Heart left ventricle (tissue), 16 donors: ENCODE data around the gene SMG7. TPM values are rescaled to one million over a fixed set of nuclear protein-coding genes. Genes with fewer than 3 reads are reported as not detected.

Experiments used
- ATAC-seq, 4 donors: fragments of 200-7000 bp; cut with Tn5 transposase; one replicate each; pipeline ENCODE4 v1.9.1; 2020 to 2022; ENCODE audit warnings: moderate library complexity in 4 of 4, mild to moderate bottlenecking in 3 of 4, moderate number of reproducible peaks in 1 of 4
- DNase-seq, 5 donors: peaks; one replicate each; pipeline ENCODE4 v3.0.0-alpha.2; 2020
- H3K27ac ChIP-seq, 12 donors: fragments of 200-600 bp; sonication (generic) in 4 of 12; one replicate each; pipeline versions ENCODE4 v1.5.0 to v1.8.0; 2016 to 2022; ENCODE audit warnings: mild to moderate bottlenecking in 2 of 12
- H3K27me3 ChIP-seq, 9 donors: fragments of 200-600 bp; sonication (generic) in 2 of 9; one replicate each; pipeline versions ENCODE4 v1.5.1 to v1.8.0; 2016 to 2022; ENCODE audit warnings: mild to moderate bottlenecking in 3 of 9
- H3K36me3 ChIP-seq, 9 donors: fragments of 200-600 bp; sonication (generic) in 2 of 9; one replicate each; pipeline versions ENCODE4 v1.5.0 to v1.8.0; 2018 to 2022; ENCODE audit warnings: mild to moderate bottlenecking in 2 of 9
- H3K4me1 ChIP-seq, 12 donors: fragments of 200-600 bp; sonication (generic) in 4 of 12; one replicate each; pipeline versions ENCODE4 v1.5.0 to v1.8.0; 2016 to 2022; ENCODE audit warnings: mild to moderate bottlenecking in 3 of 12
- H3K4me3 ChIP-seq, 12 donors: fragments of 200-600 bp; sonication (generic) in 4 of 12; one replicate each; pipeline versions ENCODE4 v1.5.0 to v1.8.0; 2017 to 2022; ENCODE audit warnings: mild to moderate bottlenecking in 9 of 12, moderate library complexity in 4 of 12
- H3K9me3 ChIP-seq, 12 donors: fragments of 200-600 bp; sonication (generic) in 4 of 12; one replicate each; pipeline versions ENCODE4 v1.5.0 to v1.8.0; 2016 to 2022; ENCODE audit warnings: mild to moderate bottlenecking in 1 of 12
- POLR2A ChIP-seq, 2 donors: fragments of 450-650 bp; IDR thresholded peaks; one replicate each; pipeline ENCODE4 v1.6.1; 2017; ENCODE audit warnings: antibody characterized with exemption in 2 of 2, mild to moderate bottlenecking in 2 of 2, moderate library complexity in 2 of 2
- WGBS, 4 donors: extraction: QIAGEN DNeasy Blood & Tissue Kit in 2 of 4; methylation state at CpG; one replicate each; pipeline versions ENCODE4 v1.1.5 to v1.1.7; 2013 to 2018; 5-methylcytosine and 5-hydroxymethylcytosine counted together
- intact Hi-C, 10 donors: fragments of 100-400 bp; cut with DNase I; formaldehyde crosslinking; loops; one replicate each; pipeline versions ENCODE4 v1.11.1 to v1.14.2; 2022
- polyA plus RNA-seq, 2 donors: library from polyadenylated mRNA; stranded (reverse); fragments of 200-250 nt; gene quantifications; one replicate each; pipeline ENCODE4 v1.2.3, GENCODE V29; 2013
- total RNA-seq, 9 donors: library from RNA; depleted of rRNA in 2 of 9; stranded (reverse); fragments of >200 nt in 2 of 9; fragmentation: NEBNext Ultra II Directional in 3 of 9; extraction: Animal tissue kit (Norgen Biotek cat#: 25700) in 3 of 9; gene quantifications; one replicate each; pipeline versions ENCODE4 v1.1.0 to v1.2.4, GENCODE V29; 2016 to 2023
- TF ChIP-seq, protein P1 (sequence below), 12 donors: fragments of 200-600 bp; sonication (generic) in 4 of 12; IDR thresholded peaks; one replicate each; pipeline versions ENCODE4 v1.5.0 to v1.8.0; 2018 to 2022; ENCODE audit warnings: antibody characterized with exemption in 12 of 12, mild to moderate bottlenecking in 5 of 12
- donor health status: ischemic (EF 13 %, LVEDD 7.1; RV severe dilation, severe dysfunction).
- donor health status: healthy with polysubstance abuse.
- donor health status: DM: no; HTN: yes; CAD: no.
- donor health status: DM: no; HTN: no; CAD: no.
- donor health status: ischemic (EF 25% LVEDD 6.9; RV normal size, moderate dysfunction).
- donor health status: ischemic (EF 25% LVEDD 5.7; RV mildly dilated, moderate dysfunction).
- donor health status: healthy.
- donor health status: DM: yes; HTN: yes; CAD: no.
- donor health status: ischemic (EF 35%, LVEDD 5.7; RV mildly dilated, moderate dysfunction).
- donor health status: nonischemic (EF 11% LVEDD 7.7; RV severe dilation, severe dysfunction).
- donor health status: DM: yes; HTN: yes; CAD: no.
- donor health status: PGD.
- donor health status: ischemic (EF 29% LVEDD 5.4; RV normal size, mild dysfunction).
- donor health status: nonischemic (EF 23%, LVEDD 6.1; RV moderate dilation, normal function).

SMG7 gene
- total and polyA plus RNA-seq, 11 donors: 15.3 to 55.0 (median 38.3) TPM

DNA sequence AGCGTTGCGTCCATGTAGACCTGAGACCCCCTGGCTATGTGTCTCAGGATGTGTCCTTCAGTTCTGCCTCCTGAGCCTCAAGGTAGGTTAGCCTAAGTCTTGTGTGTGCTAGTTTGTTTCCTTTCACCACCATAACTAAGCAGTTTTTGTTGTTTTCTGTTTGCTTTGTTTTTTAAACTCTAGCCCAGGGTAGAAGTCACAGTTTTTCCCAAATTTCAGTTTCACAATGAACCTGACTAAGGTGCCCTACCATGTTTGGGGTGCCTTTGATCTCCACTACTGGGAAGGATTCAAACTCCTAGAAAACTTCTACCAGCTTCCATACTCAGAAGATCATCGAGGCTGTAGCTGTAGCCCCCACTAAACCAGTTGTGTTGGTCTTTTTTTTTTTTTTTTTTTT is 14.8 kb upstream of the SMG7 start:
- H3K4me3 ChIP-seq: no peak overlapping the region
- ATAC-seq: no peak
- WGBS, 4 donors: 80 to 82% (median 81%) methylated on average over 3 of the region's 3 CpGs
- intact Hi-C loops: no loop called here
- H3K27me3 ChIP-seq: no peaks in the 10 kb centered on the region
- no peak overlapping the region for H3K27ac ChIP-seq
- H3K36me3 ChIP-seq: no peaks in the 10 kb centered on the region
- H3K4me1 ChIP-seq: peaks cover 0 to 16% (median 0%) of the 10 kb centered on the region in 12 donors
- no peaks in the 10 kb centered on the region for H3K9me3 ChIP-seq
- TF ChIP-seq, protein P1, sequence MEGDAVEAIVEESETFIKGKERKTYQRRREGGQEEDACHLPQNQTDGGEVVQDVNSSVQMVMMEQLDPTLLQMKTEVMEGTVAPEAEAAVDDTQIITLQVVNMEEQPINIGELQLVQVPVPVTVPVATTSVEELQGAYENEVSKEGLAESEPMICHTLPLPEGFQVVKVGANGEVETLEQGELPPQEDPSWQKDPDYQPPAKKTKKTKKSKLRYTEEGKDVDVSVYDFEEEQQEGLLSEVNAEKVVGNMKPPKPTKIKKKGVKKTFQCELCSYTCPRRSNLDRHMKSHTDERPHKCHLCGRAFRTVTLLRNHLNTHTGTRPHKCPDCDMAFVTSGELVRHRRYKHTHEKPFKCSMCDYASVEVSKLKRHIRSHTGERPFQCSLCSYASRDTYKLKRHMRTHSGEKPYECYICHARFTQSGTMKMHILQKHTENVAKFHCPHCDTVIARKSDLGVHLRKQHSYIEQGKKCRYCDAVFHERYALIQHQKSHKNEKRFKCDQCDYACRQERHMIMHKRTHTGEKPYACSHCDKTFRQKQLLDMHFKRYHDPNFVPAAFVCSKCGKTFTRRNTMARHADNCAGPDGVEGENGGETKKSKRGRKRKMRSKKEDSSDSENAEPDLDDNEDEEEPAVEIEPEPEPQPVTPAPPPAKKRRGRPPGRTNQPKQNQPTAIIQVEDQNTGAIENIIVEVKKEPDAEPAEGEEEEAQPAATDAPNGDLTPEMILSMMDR (IDR thresholded peaks at IDR 0.05): no peak
- TF ChIP-seq POLR2A (IDR thresholded peaks at IDR 0.05): no peak
- DNase-seq: no peak

GRCh38 chr1:183460596-183460995 is 11.7 kb upstream of the SMG7 start:
- intact Hi-C loops: loop anchor here in 1 of 10 donors (5.0 kb wide), 1 partner anchor 183 kb away; no protein-coding TSS in a partner anchor
- WGBS, 4 donors: 90 to 98% (median 93%) methylated on average over 2 of the region's 2 CpGs
- Histone ChIP-seq H3K4me1 (peaks cover 0 to 21% (median 0%) of the 10 kb centered on the region in 12 donors), H3K27me3 (no peaks in the 10 kb centered on the region), H3K27ac (no peak overlapping the region), H3K4me3 (no peak overlapping the region), H3K9me3 (no peaks in the 10 kb centered on the region), H3K36me3 (no peaks in the 10 kb centered on the region)
- TF ChIP-seq, protein P1 (IDR thresholded peaks at IDR 0.05): no peak
- TF ChIP-seq POLR2A (IDR thresholded peaks at IDR 0.05): no peak
- DNase-seq (no peak), ATAC-seq (no peak)

GRCh38 chr1:183461350-183461749 is 10.9 kb upstream of the SMG7 start:
- DNase-seq: peak in 1 of 5 donors; percentile 15
- Histone ChIP-seq H3K4me1 (peaks cover 0 to 21% (median 0%) of the 10 kb centered on the region in 12 donors), H3K9me3 (no peaks in the 10 kb centered on the region), H3K36me3 (no peaks in the 10 kb centered on the region), H3K27me3 (no peaks in the 10 kb centered on the region), H3K27ac (peak overlapping the region in 1 of 12 donors; percentile 11), H3K4me3 (no peak overlapping the region)
- WGBS, 4 donors: 75 to 82% (median 80%) methylated on average over 1 of the region's 1 CpG
- TF ChIP-seq POLR2A (IDR thresholded peaks at IDR 0.05): no peak
- intact Hi-C loops: loop anchor here in 1 of 10 donors (5.0 kb wide), 1 partner anchor 184 kb away; no protein-coding TSS in a partner anchor
- ATAC-seq: peak in 1 of 4 donors; percentile 39

DNA sequence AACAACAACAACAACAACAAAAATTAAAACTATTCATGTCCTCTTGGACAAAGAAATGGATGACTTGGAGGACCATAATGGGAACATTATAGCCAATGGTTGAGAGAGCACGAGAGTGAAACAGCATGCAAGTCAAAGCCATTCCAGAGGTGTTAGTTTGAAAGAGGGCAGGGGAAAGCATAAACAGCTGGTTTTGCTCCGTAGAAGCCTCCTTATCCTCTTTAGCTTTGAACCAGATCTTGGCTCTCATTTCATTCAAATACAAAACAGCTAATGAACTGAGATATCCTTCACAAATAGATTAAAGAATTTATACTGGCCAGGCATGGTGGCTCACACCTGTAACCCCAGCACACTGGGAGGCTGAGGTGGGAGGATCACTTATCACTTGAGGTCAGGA is 8.7 kb upstream of the SMG7 start:
- intact Hi-C loops: loop anchor here in 1 of 10 donors (5.0 kb wide), 1 partner anchor 186 kb away; no protein-coding TSS in a partner anchor
- peaks cover 0 to 21% (median 0%) of the 10 kb centered on the region in 12 donors for H3K4me1 ChIP-seq
- H3K27ac ChIP-seq: no peak overlapping the region
- ATAC-seq: no peak
- H3K36me3 ChIP-seq: no peaks in the 10 kb centered on the region
- H3K9me3 ChIP-seq: no peaks in the 10 kb centered on the region
- WGBS, 4 donors: 68 to 84% (median 76%) methylated on average over 2 of the region's 2 CpGs
- no peak overlapping the region for H3K4me3 ChIP-seq
- no peak for DNase-seq
- TF ChIP-seq, protein P1 (IDR thresholded peaks at IDR 0.05): no peak
- no peak for TF ChIP-seq POLR2A (IDR thresholded peaks at IDR 0.05)
- H3K27me3 ChIP-seq: no peaks in the 10 kb centered on the region

DNA sequence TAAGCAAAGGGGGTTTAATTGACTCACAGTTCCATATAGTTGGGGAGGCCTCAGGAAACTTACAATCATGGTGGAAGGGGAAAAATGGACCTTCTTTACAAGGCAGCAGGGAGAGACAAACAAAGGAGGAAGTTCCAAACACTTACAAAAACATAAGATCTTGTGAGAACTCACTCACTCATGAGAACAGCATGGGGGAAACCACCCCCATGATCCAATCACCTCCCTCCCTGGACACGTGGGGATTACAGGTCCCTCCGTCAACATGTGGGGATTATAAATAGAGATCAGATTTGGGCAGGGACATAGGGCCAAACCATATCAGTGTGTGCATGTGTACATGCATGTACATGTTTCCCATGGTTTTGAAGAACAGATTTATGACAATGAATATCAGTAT is 5.5 kb upstream of the SMG7 start:
- ATAC-seq: no peak
- no peaks in the 10 kb centered on the region for H3K36me3 ChIP-seq
- H3K27me3 ChIP-seq: no peaks in the 10 kb centered on the region
- no peak for DNase-seq
- H3K4me3 ChIP-seq: no peak overlapping the region
- no peak overlapping the region for H3K27ac ChIP-seq
- 49 to 69% (median 61%) methylated on average over 2 of the region's 2 CpGs for WGBS, 4 donors
- no peak for TF ChIP-seq POLR2A (IDR thresholded peaks at IDR 0.05)
- TF ChIP-seq, protein P1 (IDR thresholded peaks at IDR 0.05): no peak
- H3K4me1 ChIP-seq: peaks cover 0 to 15% (median 4%) of the 10 kb centered on the region in 12 donors
- intact Hi-C loops: no loop called here
- H3K9me3 ChIP-seq: no peaks in the 10 kb centered on the region
